Trophoblast cell (in vitro differentiated cells and primary cell): ENCODE data around the gene WDR53.
"Not testable (repeated sequence)": the region's sequence is repeated elsewhere in the genome, so short reads cannot be mapped to it uniquely, and the experiment has no call there.

ENCODE experiments used
- DNase-seq, 2 donors: peaks; one replicate each; pipeline ENCODE4 v3.0.0-alpha.2; 2016
- H2AFZ ChIP-seq: 2 replicates; pipeline ENCODE4 v1.6.1; 2013; ENCODE audit warnings: low read length, moderate library complexity, mild to moderate bottlenecking; ENCODE audit not compliant: insufficient read depth, poor library complexity
- H2AK5ac ChIP-seq: 2 replicates; pipeline ENCODE4 v1.6.1; 2013; ENCODE audit warnings: mild to moderate bottlenecking, low read length
- H2BK120ac ChIP-seq: 2 replicates; pipeline ENCODE4 v1.6.1; 2013; ENCODE audit warnings: low read length, mild to moderate bottlenecking, moderate library complexity; ENCODE audit not compliant: insufficient read depth, poor library complexity
- H2BK12ac ChIP-seq: 2 replicates; pipeline ENCODE4 v1.6.1; 2013; ENCODE audit warnings: mild to moderate bottlenecking, low read length, moderate library complexity
- H2BK5ac ChIP-seq: 2 replicates; pipeline ENCODE4 v1.6.1; 2013; ENCODE audit warnings: low read length, low read depth, moderate library complexity, mild to moderate bottlenecking; ENCODE audit not compliant: poor library complexity
- H3K14ac ChIP-seq: 2 replicates; pipeline ENCODE4 v1.6.1; 2013; ENCODE audit warnings: mild to moderate bottlenecking, low read length
- H3K18ac ChIP-seq: 2 replicates; pipeline ENCODE4 v1.6.1; 2013; ENCODE audit warnings: mild to moderate bottlenecking, low read length
- H3K23ac ChIP-seq: 2 replicates; pipeline ENCODE4 v1.6.1; 2013; ENCODE audit warnings: low read length
- H3K27ac ChIP-seq: 2 replicates; pipeline ENCODE4 v1.5.1; 2013; ENCODE audit warnings: low read depth, mild to moderate bottlenecking, inconsistent platforms, low read length, moderate library complexity
- H3K27me3 ChIP-seq: 2 replicates; pipeline ENCODE4 v1.6.1; 2013; ENCODE audit warnings: inconsistent platforms, mild to moderate bottlenecking, low read length, moderate library complexity; ENCODE audit not compliant: insufficient read depth
- H3K36me3 ChIP-seq, 2 experiments: 1 replicate in 1 of 2; 2 replicates in 1 of 2; pipeline ENCODE4 v1.6.1; 2013; ENCODE audit warnings: low read length in 2 of 2, mild to moderate bottlenecking in 2 of 2, moderate library complexity in 1 of 2; ENCODE audit not compliant: insufficient read depth in 2 of 2, control insufficient read depth in 1 of 2
- H3K4ac ChIP-seq: 2 replicates; pipeline ENCODE4 v1.6.1; 2013; ENCODE audit warnings: low read depth, mild to moderate bottlenecking, low read length, moderate library complexity
- H3K4me1 ChIP-seq, 2 experiments: 1 replicate in 1 of 2; 2 replicates in 1 of 2; pipeline ENCODE4 v1.6.1; 2013; ENCODE audit warnings: low read length in 2 of 2, mild to moderate bottlenecking in 2 of 2, moderate library complexity in 1 of 2; ENCODE audit not compliant: insufficient read depth in 2 of 2, control insufficient read depth in 1 of 2
- H3K4me2 ChIP-seq: 2 replicates; pipeline ENCODE4 v1.6.1; 2013; ENCODE audit warnings: inconsistent platforms, mild to moderate bottlenecking, low read length, moderate library complexity
- H3K4me3 ChIP-seq: 2 replicates; pipeline ENCODE4 v1.5.1; 2013; ENCODE audit warnings: mild to moderate bottlenecking, low read depth, low read length, inconsistent platforms
- H3K79me1 ChIP-seq: one replicate; pipeline ENCODE4 v1.6.1; 2013; ENCODE audit warnings: low read length
- H3K79me2 ChIP-seq: 2 replicates; pipeline ENCODE4 v1.6.1; 2013; ENCODE audit warnings: low read length, mild to moderate bottlenecking; ENCODE audit not compliant: control insufficient read depth, insufficient read depth, poor library complexity
- H3K9ac ChIP-seq: 2 replicates; pipeline ENCODE4 v1.6.1; 2013; ENCODE audit warnings: mild to moderate bottlenecking, low read length
- H3K9me3 ChIP-seq: 2 replicates; pipeline ENCODE4 v1.6.1; 2013; ENCODE audit warnings: low read depth, mild to moderate bottlenecking, control low read depth, inconsistent platforms, low read length; ENCODE audit not compliant: insufficient read depth
- H4K12ac ChIP-seq: 2 replicates; pipeline ENCODE4 v1.6.1; 2013; ENCODE audit warnings: low read depth, mild to moderate bottlenecking, low read length, moderate library complexity
- H4K8ac ChIP-seq: 2 replicates; pipeline ENCODE4 v1.6.1; 2013; ENCODE audit warnings: low read depth, mild to moderate bottlenecking, low read length, moderate library complexity
- H4K91ac ChIP-seq: one replicate; pipeline ENCODE4 v1.6.1; 2013; ENCODE audit warnings: low read depth, mild to moderate bottlenecking, low read length, moderate library complexity
- WGBS: extraction: QIAGEN DNeasy Blood & Tissue Kit; methylation state at CpG from one replicate; pipeline ENCODE4 v1.1.7; 2013; ENCODE audit warnings: missing lambda C conversion rate; ENCODE audit not compliant: insufficient read length, insufficient coverage; ENCODE audit errors: extremely low coverage; 5-methylcytosine and 5-hydroxymethylcytosine counted together

WDR53 gene

GRCh38 chr3:196554205-196554604 is 14.1 kb downstream of the WDR53 start:
- Histone ChIP-seq H3K36me3 (no peaks in the 10 kb centered on the region), H2AK5ac (no peak overlapping the region), H3K14ac (no peak overlapping the region), H3K27ac (no peak overlapping the region), H3K9me3 (peaks cover 5% of the 10 kb centered on the region), H3K27me3 (no peaks in the 10 kb centered on the region), H2AFZ (no peak overlapping the region), H3K79me1 (no peaks in the 10 kb centered on the region), H4K8ac (no peak overlapping the region), H2BK5ac (no peak overlapping the region), H2BK12ac (no peak overlapping the region), H3K4ac (no peak overlapping the region), H3K79me2 (no peaks in the 10 kb centered on the region), H3K23ac (no peak overlapping the region), H3K4me3 (no peak overlapping the region), H4K12ac (no peak overlapping the region), H3K4me1 (peaks cover 0 to 2% of the 10 kb centered on the region in 2 experiments), H3K9ac (no peak overlapping the region), H2BK120ac (no peak overlapping the region), H3K4me2 (no peak overlapping the region), H4K91ac (no peak overlapping the region), H3K18ac (no peak overlapping the region)
- no CpG with 5 or more reads among the region's 3 CpGs for WGBS
- no peak for DNase-seq

GRCh38 chr3:196553551-196553950 is 14.8 kb downstream of the WDR53 start:
- Histone ChIP-seq H3K27ac (no peak overlapping the region), H3K18ac (no peak overlapping the region), H3K9me3 (peaks cover 7% of the 10 kb centered on the region), H3K36me3 (no peaks in the 10 kb centered on the region), H3K79me1 (no peaks in the 10 kb centered on the region), H3K4me1 (peaks cover 0 to 2% of the 10 kb centered on the region in 2 experiments), H4K91ac (no peak overlapping the region), H4K12ac (no peak overlapping the region), H2BK5ac (no peak overlapping the region), H2AK5ac (no peak overlapping the region), H2BK120ac (no peak overlapping the region), H3K4me2 (no peak overlapping the region), H2BK12ac (no peak overlapping the region), H3K23ac (no peak overlapping the region), H3K14ac (no peak overlapping the region), H3K79me2 (no peaks in the 10 kb centered on the region), H3K4ac (no peak overlapping the region), H4K8ac (no peak overlapping the region), H3K9ac (no peak overlapping the region), H2AFZ (no peak overlapping the region), H3K4me3 (no peak overlapping the region), H3K27me3 (no peaks in the 10 kb centered on the region)
- WGBS, result no CpG with 5 or more reads among the region's 9 CpGs
- DNase-seq, result peak; percentile 40 to 84

GRCh38 chr3:196552253-196552652 is 16.1 kb downstream of the WDR53 start:
- Histone ChIP-seq H3K27me3 (no peaks in the 10 kb centered on the region), H3K23ac (no peak overlapping the region), H3K79me2 (no peaks in the 10 kb centered on the region), H3K79me1 (no peaks in the 10 kb centered on the region), H3K4ac (no peak overlapping the region), H2AK5ac (no peak overlapping the region), H3K9me3 (peaks cover 7% of the 10 kb centered on the region), H3K9ac (no peak overlapping the region), H2BK5ac (no peak overlapping the region), H3K4me1 (no peaks in the 10 kb centered on the region), H3K14ac (no peak overlapping the region), H3K18ac (no peak overlapping the region), H3K4me2 (no peak overlapping the region), H2BK120ac (no peak overlapping the region), H3K36me3 (no peaks in the 10 kb centered on the region), H2AFZ (no peak overlapping the region), H3K4me3 (no peak overlapping the region), H4K12ac (no peak overlapping the region), H3K27ac (no peak overlapping the region), H4K8ac (no peak overlapping the region), H4K91ac (no peak overlapping the region), H2BK12ac (no peak overlapping the region)
- no peak for DNase-seq
- no CpG with 5 or more reads among the region's 5 CpGs for WGBS

GRCh38 chr3:196550172-196550571 is 18.2 kb downstream of the WDR53 start:
- not testable (repeated sequence) for H4K8ac ChIP-seq, H3K4me3 ChIP-seq, H3K4ac ChIP-seq, H3K4me2 ChIP-seq, H3K79me1 ChIP-seq, H2AK5ac ChIP-seq, H2BK120ac ChIP-seq, DNase-seq, H3K27me3 ChIP-seq, H3K23ac ChIP-seq, H3K79me2 ChIP-seq, H4K91ac ChIP-seq, H3K18ac ChIP-seq, H3K36me3 ChIP-seq, H2AFZ ChIP-seq, H2BK12ac ChIP-seq, H3K9ac ChIP-seq, H3K9me3 ChIP-seq, H3K27ac ChIP-seq, H4K12ac ChIP-seq, H3K4me1 ChIP-seq, H2BK5ac ChIP-seq, H3K14ac ChIP-seq
- no CpG with 5 or more reads among the region's 3 CpGs for WGBS
